Activated CD8-positive, alpha-beta memory T cell treated with anti-CD3 and anti-CD28 coated beads for 48 hours (primary cell): Measurements from ENCODE around the gene ZNF701.

Experiments
- DNase-seq, 3 experiments: peaks; one replicate each; pipeline ENCODE4 v3.0.0-alpha.2; 2020; ENCODE audit warnings: low read depth in 2 of 3, low spot score in 2 of 3

ZNF701 gene

DNA sequence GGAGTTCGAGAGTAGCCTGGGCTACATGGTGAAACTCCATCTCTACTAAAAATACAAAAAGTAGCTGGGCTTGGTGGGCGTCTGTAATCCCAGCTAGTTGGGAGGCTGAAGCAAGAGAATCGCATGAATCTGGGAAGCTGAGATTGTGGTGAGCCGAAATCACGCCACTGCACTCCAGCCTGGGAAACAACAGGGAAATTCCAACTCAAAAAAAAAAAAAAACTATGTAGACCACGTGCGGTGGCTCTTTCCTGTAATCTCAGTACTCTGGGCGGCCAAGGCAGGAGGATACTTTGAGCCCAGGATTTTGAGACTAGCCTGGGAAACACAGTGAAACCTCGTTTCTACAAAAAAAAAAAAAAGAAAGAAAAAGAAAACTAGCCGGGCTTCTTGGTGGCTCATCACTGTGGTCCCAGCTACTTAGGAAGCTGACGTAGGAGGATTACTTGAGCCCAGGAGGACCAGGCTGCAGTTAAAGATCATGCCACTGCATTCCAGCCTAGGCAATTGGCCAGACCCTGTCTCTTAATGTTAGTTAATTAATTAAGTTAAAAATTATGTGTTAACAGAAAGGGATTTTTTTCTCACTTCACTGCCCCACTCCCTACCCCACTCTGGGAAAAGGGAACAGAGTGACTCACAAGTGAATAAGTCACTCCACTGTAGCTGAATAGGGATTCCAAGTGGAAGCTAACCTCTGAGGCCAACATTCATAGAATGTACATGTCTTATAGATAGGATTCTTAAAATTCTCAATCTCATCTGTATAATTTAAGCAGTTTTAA lies 65.9 kb downstream of the ZNF701 start:
- no peak for DNase-seq
